Pancreas (tissue), 10 donors: ENCODE measurements around the gene CD69. TPM values are rescaled to one million over a fixed set of nuclear protein-coding genes. Genes with fewer than 3 reads are reported as not detected.
A peak's percentile ranks its signal among the peaks of the same experiment; 100 is the strongest.

Experiments
- ATAC-seq, 4 donors: fragments of 200-7000 bp; cut with Tn5 transposase; one replicate each; pipeline versions ENCODE4 v1.8.0 to v1.9.1; 2020; ENCODE audit warnings: mild to moderate bottlenecking in 4 of 4, moderate library complexity in 4 of 4
- DNase-seq, 6 donors: peaks; one replicate each; pipeline ENCODE4 v3.0.0-alpha.2; 2020
- FAIRE-seq: peaks from 2 replicates; lab custom pipeline; 2012; peaks lifted over from hg19 to GRCh38; lab: Jason Lieb, UNC
- H3K27ac ChIP-seq, 4 donors: fragments of 200-600 bp; sonication (generic); 1 replicate in 3 of 4; 2 replicates in 1 of 4; pipeline versions ENCODE4 v1.5.0 to v1.8.0; 2020
- H3K27me3 ChIP-seq, 4 donors: fragments of 200-600 bp; one replicate each; pipeline ENCODE4 v1.8.0; 2021
- H3K36me3 ChIP-seq, 3 donors: fragments of 200-600 bp; sonication (generic) in 1 of 3; one replicate each; pipeline versions ENCODE4 v1.5.0 to v1.8.0; 2020 to 2021
- H3K4me1 ChIP-seq, 3 donors: fragments of 200-600 bp; one replicate each; pipeline ENCODE4 v1.8.0; 2021
- H3K4me3 ChIP-seq, 4 donors: fragments of 200-600 bp; sonication (generic) in 2 of 4; one replicate each; pipeline versions ENCODE4 v1.5.0 to v1.8.0; 2020 to 2021
- H3K9me3 ChIP-seq, 4 donors: fragments of 200-600 bp; one replicate each; pipeline ENCODE4 v1.8.0; 2021
- CTCF ChIP-seq, 4 donors: fragments of 200-600 bp; sonication (generic) in 3 of 4; IDR thresholded peaks; one replicate each; pipeline versions ENCODE4 v1.5.0 to v1.8.0; 2021; ENCODE audit warnings: antibody characterized with exemption in 4 of 4
- WGBS, 2 donors: extraction: QIAGEN DNeasy Blood & Tissue Kit; methylation state at CpG; one replicate each; pipeline ENCODE4 v1.1.7; 2013; 5-methylcytosine and 5-hydroxymethylcytosine counted together
- intact Hi-C, 3 donors: fragments of 100-400 bp; cut with DNase I; formaldehyde crosslinking; loops; one replicate each; pipeline versions ENCODE4 v1.11.1 to v1.14.2; 2022
- polyA plus RNA-seq, 2 donors: library from polyadenylated mRNA; stranded (reverse); fragments of 200-250 nt; gene quantifications; one replicate each; pipeline ENCODE4 v1.2.3, GENCODE V29; 2013
- total RNA-seq, 6 donors: library from RNA; stranded (reverse); fragmentation: NEBNext Ultra II Directional in 4 of 6; extraction: Animal tissue kit (Norgen Biotek cat#: 25700) in 4 of 6; gene quantifications; one replicate each; pipeline versions ENCODE4 v1.2.1 to v1.2.4, GENCODE V29; 2021 to 2023
- donor health status: healthy with polysubstance abuse.
- donor health status: DM: no; HTN: no; CAD: no; lungs with moderate emphysema.
- donor health status: DM: no; HTN: no; CAD: no.
- donor health status: control.
- donor health status: control.
- donor health status: Bipolar disorder and iron deficiency.
- donor health status: DM: yes; HTN: yes; CAD: no.
- donor health status: DM: no; HTN: no; CAD: no.
- donor health status: DM: no; HTN: no; CAD: no.
- donor health status: DM: yes; HTN: yes; CAD: no.

Gene CD69
- total and polyA plus RNA-seq, 8 donors = 0.12 to 1.9 (median 0.48) TPM

GRCh38 chr12:9724023-9724422, 36.7 kb downstream of the CD69 start:
- DNase-seq (no peak), FAIRE-seq (no peak), ATAC-seq (no peak)
- no peaks in the 10 kb centered on the region for H3K9me3 ChIP-seq
- no peak overlapping the region for H3K4me3 ChIP-seq
- peaks cover 0 to 6% (median 0%) of the 10 kb centered on the region in 3 donors for H3K4me1 ChIP-seq
- no peak for TF ChIP-seq CTCF (IDR thresholded peaks at IDR 0.05)
- 76 to 87% methylated on average over 1 of the region's 1 CpG for WGBS, 2 donors
- H3K27me3 ChIP-seq = no peaks in the 10 kb centered on the region
- intact Hi-C loops = no loop called here
- no peak overlapping the region for H3K27ac ChIP-seq
- no peaks in the 10 kb centered on the region for H3K36me3 ChIP-seq

- FAIRE-seq (no peak), ATAC-seq (peak in 2 of 4 donors; percentile 43 to 47), DNase-seq (no peak)
- H3K27me3 ChIP-seq = no peaks in the 10 kb centered on the region
- H3K9me3 ChIP-seq = no peaks in the 10 kb centered on the region
- no peak for TF ChIP-seq CTCF (IDR thresholded peaks at IDR 0.05)
- H3K36me3 ChIP-seq = no peaks in the 10 kb centered on the region
- WGBS, 2 donors = 54 to 59% methylated on average over 5 of the region's 5 CpGs
- H3K4me1 ChIP-seq = peaks cover 0 to 6% (median 0%) of the 10 kb centered on the region in 3 donors
- no peak overlapping the region for H3K4me3 ChIP-seq
- H3K27ac ChIP-seq = peak overlapping the region in 2 of 4 donors; percentile 1 to 30
- intact Hi-C loops = no loop called here
Observed at GRCh38 chr12:9721394-9722092, 39.2 kb downstream of the CD69 start.

GRCh38 chr12:9719790-9720189, 40.9 kb downstream of the CD69 start:
- Histone ChIP-seq H3K27me3 (no peaks in the 10 kb centered on the region), H3K9me3 (no peaks in the 10 kb centered on the region), H3K36me3 (no peaks in the 10 kb centered on the region), H3K4me1 (peaks cover 0 to 6% (median 0%) of the 10 kb centered on the region in 3 donors), H3K27ac (no peak overlapping the region), H3K4me3 (no peak overlapping the region)
- no peak for TF ChIP-seq CTCF (IDR thresholded peaks at IDR 0.05)
- DNase-seq (no peak), ATAC-seq (no peak), FAIRE-seq (no peak)
- WGBS, 2 donors = 27 to 81% methylated on average over 1 of the region's 1 CpG
- intact Hi-C loops = no loop called here

GRCh38 chr12:9718968-9719367, 41.7 kb downstream of the CD69 start:
- ATAC-seq (no peak), DNase-seq (no peak)

More at GRCh38 chr12:9718968-9719367, 41.7 kb downstream of the CD69 start:
- no peaks in the 10 kb centered on the region for H3K27me3 ChIP-seq
- no peaks in the 10 kb centered on the region for H3K9me3 ChIP-seq
- H3K27ac ChIP-seq = no peak overlapping the region
- no peak for FAIRE-seq
- H3K4me3 ChIP-seq = no peak overlapping the region
- H3K4me1 ChIP-seq = peaks cover 0 to 6% (median 0%) of the 10 kb centered on the region in 3 donors
- H3K36me3 ChIP-seq = no peaks in the 10 kb centered on the region
- WGBS, 2 donors = 43 to 64% methylated on average over 7 of the region's 7 CpGs
- TF ChIP-seq CTCF (IDR thresholded peaks at IDR 0.05) = no peak
- intact Hi-C loops = no loop called here
